Lung microvascular endothelial cell (primary cell): ENCODE results near the gene C12orf43. TPM values are rescaled to one million over a fixed set of nuclear protein-coding genes. Genes with fewer than 3 reads are reported as not detected.

Source experiments
- total RNA-seq: library from RNA; depleted of rRNA; stranded (reverse); fragments of >200 nt; gene quantifications from 2 replicates; pipeline ENCODE4 v1.2.1, GENCODE V29; 2014

C12orf43 gene
- total RNA-seq, 1 donor from 2014 or later: 13.1 TPM

Other genes starting within 250 kb of the C12orf43 start
- gene SPPL3, start 112.1 kb downstream of the C12orf43 start, total RNA-seq: 3.5 and 6.0 TPM in 2 replicates
- gene HNF1A, start 37.9 kb downstream of the C12orf43 start, total RNA-seq: not detected in 2 replicates
- under 0.01 and 0.22 TPM in 2 replicates for gene OASL, start 22.8 kb upstream of the C12orf43 start, total RNA-seq
- gene P2RX7, start 116.4 kb upstream of the C12orf43 start, total RNA-seq: 3.1 and 7.1 TPM in 2 replicates
- gene P2RX4, start 193.6 kb upstream of the C12orf43 start, total RNA-seq: 78.9 and 127 TPM in 2 replicates